SIG-M5 treated with dmso at 0.1 percent for 504 hours (cell line): ENCODE data around the gene SLC49A4.
"Not testable (repeated sequence)": the region's sequence is repeated elsewhere in the genome, so short reads cannot be mapped to it uniquely, and the experiment has no call there.

Experiments
- DNase-seq: peaks from one replicate; lab custom pipeline; 2025; ENCODE audit not compliant: unreplicated experiment; lab: John Stamatoyannopoulos, UW

Gene SLC49A4

GRCh38 chr3:122794779-122795673 is at the start of gene SLC49A4:
Gene SLC49A4, plus strand, starts transcription at chr3:122795069. Its CDS starts 124 bp downstream, at chr3:122795193.
- DNase-seq: no peak

- no peak for DNase-seq
Observed at GRCh38 chr3:122745369-122746021, 49.4 kb upstream of the SLC49A4 start.

GRCh38 chr3:122747295-122747694 is 47.6 kb upstream of the SLC49A4 start:
- DNase-seq: not testable (repeated sequence)

GRCh38 chr3:122748347-122748746 is 46.5 kb upstream of the SLC49A4 start:
- DNase-seq: no peak

- DNase-seq: no peak
Observed at GRCh38 chr3:122754929-122755328, 39.9 kb upstream of the SLC49A4 start.

GRCh38 chr3:122755491-122755890 is 39.4 kb upstream of the SLC49A4 start:
- no peak for DNase-seq

- DNase-seq: no peak
Observed at GRCh38 chr3:122758877-122759560, 35.9 kb upstream of the SLC49A4 start.

- no peak for DNase-seq
Observed at GRCh38 chr3:122760453-122761271, 34.2 kb upstream of the SLC49A4 start.

GRCh38 chr3:122766430-122766829 is 28.4 kb upstream of the SLC49A4 start:
- no peak for DNase-seq

- no peak for DNase-seq
Observed at GRCh38 chr3:122767540-122768372, 27.1 kb upstream of the SLC49A4 start.

GRCh38 chr3:122770521-122771202 is 24.2 kb upstream of the SLC49A4 start:
- no peak for DNase-seq

- no peak for DNase-seq
Observed at GRCh38 chr3:122772827-122773226, 22.0 kb upstream of the SLC49A4 start.

GRCh38 chr3:122773944-122774509 is 20.8 kb upstream of the SLC49A4 start:
- no peak for DNase-seq

GRCh38 chr3:122774564-122774963 is 20.3 kb upstream of the SLC49A4 start:
- DNase-seq: no peak

GRCh38 chr3:122776675-122777468 is 18.0 kb upstream of the SLC49A4 start:
- DNase-seq: no peak

- no peak for DNase-seq
Observed at GRCh38 chr3:122777563-122777962, 17.3 kb upstream of the SLC49A4 start.

GRCh38 chr3:122782804-122783203 is 12.1 kb upstream of the SLC49A4 start:
- no peak for DNase-seq

GRCh38 chr3:122784436-122784835 is 10.4 kb upstream of the SLC49A4 start:
- no peak for DNase-seq
